Lung microvascular endothelial cell (primary cell): ENCODE data around the gene PDRG1. TPM values are rescaled to one million over a fixed set of nuclear protein-coding genes. Genes with fewer than 3 reads are reported as not detected.
"Not testable (repeated sequence)": the region's sequence is repeated elsewhere in the genome, so short reads cannot be mapped to it uniquely, and the experiment has no call there.

Experiments used
- DNase-seq, 2 donors: peaks; one replicate each; pipeline versions ENCODE4 v3.0.0 to v3.0.0-alpha.2; 2010; ENCODE audit warnings: low read depth in 2 of 2
- total RNA-seq: library from RNA; depleted of rRNA; stranded (reverse); fragments of >200 nt; gene quantifications from 2 replicates; pipeline ENCODE4 v1.2.1, GENCODE V29; 2014

The PDRG1 gene
- total RNA-seq, 1 donor from 2014 or later: 4.6 TPM

GRCh38 chr20:31926493-31926892, 25.4 kb downstream of the PDRG1 start:
- DNase-seq: no peak

GRCh38 chr20:31925631-31926030, 26.2 kb downstream of the PDRG1 start:
- no peak for DNase-seq

GRCh38 chr20:31924561-31924960, 27.3 kb downstream of the PDRG1 start:
- no peak for DNase-seq

GRCh38 chr20:31923388-31924331, 28.2 kb downstream of the PDRG1 start:
- DNase-seq: no peak

- DNase-seq: no peak
Observed at GRCh38 chr20:31922588-31922987, 29.3 kb downstream of the PDRG1 start.

GRCh38 chr20:31922181-31922580, 29.7 kb downstream of the PDRG1 start:
- no peak for DNase-seq

- not testable (repeated sequence) for DNase-seq
Observed at GRCh38 chr20:31921480-31921879, 30.4 kb downstream of the PDRG1 start.

- no peak for DNase-seq
Observed at GRCh38 chr20:31920275-31920855, 31.5 kb downstream of the PDRG1 start.

- DNase-seq: no peak
Observed at GRCh38 chr20:31919410-31920155, 32.3 kb downstream of the PDRG1 start.

GRCh38 chr20:31918466-31919105, 33.3 kb downstream of the PDRG1 start:
- DNase-seq: no peak

- not testable (repeated sequence) for DNase-seq
Observed at GRCh38 chr20:31917962-31918412, 33.9 kb downstream of the PDRG1 start.

- DNase-seq: no peak
Observed at GRCh38 chr20:31916708-31917107, 35.1 kb downstream of the PDRG1 start.

- no peak for DNase-seq
Observed at GRCh38 chr20:31915491-31916280, 36.2 kb downstream of the PDRG1 start.

- DNase-seq: no peak
Observed at GRCh38 chr20:31914170-31914569, 37.7 kb downstream of the PDRG1 start.

GRCh38 chr20:31913431-31914157, 38.3 kb downstream of the PDRG1 start:
- DNase-seq: no peak

- no peak for DNase-seq
Observed at GRCh38 chr20:31910071-31910803, 41.6 kb downstream of the PDRG1 start.

- no peak for DNase-seq
Observed at GRCh38 chr20:31909253-31910070, 42.4 kb downstream of the PDRG1 start.

- DNase-seq: no peak
Observed at GRCh38 chr20:31908424-31908823, 43.4 kb downstream of the PDRG1 start.
